Measurements from ENCODE around the gene CACFD1.

GRCh38 chr9:133492061-133493021, 32.6 kb downstream of the CACFD1 start:
- TF ChIP-seq CTCF (IDR thresholded peaks at IDR 0.05 in 4 of 5, conservative IDR thresholded peaks at IDR 0.05 in 1 of 5) (no peak), POLR2A (IDR thresholded peaks at IDR 0.05) (no peak)
